ENCODE data around the gene EIF5AL1.
"Not testable (repeated sequence)": the region's sequence is repeated elsewhere in the genome, so short reads cannot be mapped to it uniquely, and the experiment has no call there.

GRCh38 chr10:79533142-79533902, 21.0 kb downstream of the EIF5AL1 start:
- TF ChIP-seq CTCF (IDR thresholded peaks at IDR 0.05; ENCODE audit: low read depth, low read length, missing input control); SP1 (IDR thresholded peaks at IDR 0.05); REST (IDR thresholded peaks at IDR 0.05): not testable (repeated sequence)

All from liver (tissue), 3 donors.